ENCODE data around the gene C10orf120. TPM values are rescaled to one million over a fixed set of nuclear protein-coding genes. Genes with fewer than 3 reads are reported as not detected.
A peak's percentile ranks its signal among the peaks of the same experiment; 100 is the strongest.

C10orf120 gene
- total and polyA plus RNA-seq, 9 of the 15 experiments (the other 6 are each of a cell fraction or from before 2014, with no cell fraction given) = not detected

- ChIA-PET CTCF (ENCODE audit: low intra/inter-chr PET ratio) (no interaction called here), POLR2A (interaction anchor here (0.6 kb wide), 2 partner anchors 17 to 92 kb away, joined by 3 to 4 read pairs; no protein-coding TSS in a partner anchor)
- Histone ChIP-seq H3K9me3 (replicated peaks; ENCODE audit: control insufficient read depth, insufficient read depth, low read depth, low read length) (no peaks in the 10 kb centered on the region), H3K36me3 (ENCODE audit: control insufficient read depth, insufficient read depth, low read length) (no peaks in the 10 kb centered on the region), H3K4me1 (replicated peaks in 1 of 2; ENCODE audit: control insufficient read depth in 2 of 2, insufficient read depth in 2 of 2, low read length in 2 of 2) (no peaks in the 10 kb centered on the region), H3K9me1 (ENCODE audit: control insufficient read depth, insufficient read depth, low read length) (no peaks in the 10 kb centered on the region), H2AFZ (ENCODE audit: low read depth, low read length) (no peak overlapping the region), H4K20me1 (replicated peaks; ENCODE audit: control insufficient read depth, insufficient read depth, low read length) (no peaks in the 10 kb centered on the region), H3K9ac (ENCODE audit: insufficient read depth in 1 of 2, low read depth in 2 of 2, low read length in 2 of 2) (no peak overlapping the region), H3K4me2 (ENCODE audit: insufficient read depth, low read length) (no peak overlapping the region), H3K27me3 (ENCODE audit: control insufficient read depth in 2 of 2, insufficient read depth in 2 of 2, low read length in 2 of 2) (peaks cover 0 to 7% of the 10 kb centered on the region in 2 experiments; a peak in 1 of 5 replicates), H3K27ac (ENCODE audit: extremely low read depth, low read depth, low read length) (no peak overlapping the region), H3K79me2 (ENCODE audit: control insufficient read depth, insufficient read depth, low read length) (no peaks in the 10 kb centered on the region), H3K4me3 (no peak overlapping the region)
- ATAC-seq (no peak), FAIRE-seq (no peak), DNase-seq (ENCODE audit: extremely low read depth in 1 of 4, low spot score in 3 of 4) (no peak)
- in situ Hi-C loops (cut with MboI) (no loop called here), intact Hi-C loops (cut with micrococcal nuclease) (no loop called here)
- BruUV-seq (replicated peaks) = no TSS peak
- TF ChIP-seq ILK (tag; IDR thresholded peaks at IDR 0.05; ENCODE audit: borderline replicate concordance, low read depth) (no peak), HNRNPH1 (optimal IDR thresholded peaks at IDR 0.05; ENCODE audit: low read depth, low read length) (no peak), MAFG (tag; conservative IDR thresholded peaks at IDR 0.05) (0 out of 2 replicates have a peak, but pooled peaks have one; percentile 17), HES1 (IDR thresholded peaks at IDR 0.05; ENCODE audit: low read depth) (no peak), ZNF830 (CRISPR knock-in tag; IDR thresholded peaks at IDR 0.05) (no peak), ZNF316 (IDR thresholded peaks at IDR 0.05) (0 out of 2 replicates have a peak, but pooled peaks have one; percentile 19), MAFK (IDR thresholded peaks at IDR 0.05; ENCODE audit: low read length) (0 out of 2 replicates have a peak, but pooled peaks have one; percentile 16)
- WGBS (ENCODE audit: insufficient coverage, low coverage, missing lambda C conversion rate) = 0% methylated on average over 2 of the region's 2 CpGs
Observed at GRCh38 chr10:122748496-122748895, 48.9 kb upstream of the C10orf120 start.
